ENCODE measurements around the gene PHF12. TPM values are rescaled to one million over a fixed set of nuclear protein-coding genes. Genes with fewer than 3 reads are reported as not detected.

PHF12 gene
- total RNA-seq, 1 donor from 2014 or later: 43.5 TPM

GRCh38 chr17:28992625-28993600 lies 41.6 kb upstream of the PHF12 start:
- no peak overlapping the region for H3K4me3 ChIP-seq (ENCODE audit: low read depth, low read length)
- no peak for DNase-seq (ENCODE audit: low read depth)
- peak; percentile 35 for TF ChIP-seq CTCF (conservative IDR thresholded peaks at IDR 0.05; ENCODE audit: low read depth, low read length)

GRCh38 chr17:28992185-28992584 lies 40.9 kb upstream of the PHF12 start:
- no peak for DNase-seq (ENCODE audit: low read depth)
- H3K4me3 ChIP-seq (ENCODE audit: low read depth, low read length): no peak overlapping the region
- no peak for TF ChIP-seq CTCF (conservative IDR thresholded peaks at IDR 0.05; ENCODE audit: low read depth, low read length)

- DNase-seq (ENCODE audit: low read depth): no peak
- no peak overlapping the region for H3K4me3 ChIP-seq (ENCODE audit: low read depth, low read length)
- no peak for TF ChIP-seq CTCF (conservative IDR thresholded peaks at IDR 0.05; ENCODE audit: low read depth, low read length)
These were observed 40.5 kb upstream of the PHF12 start for GRCh38 chr17:28991779-28992178.

DNA sequence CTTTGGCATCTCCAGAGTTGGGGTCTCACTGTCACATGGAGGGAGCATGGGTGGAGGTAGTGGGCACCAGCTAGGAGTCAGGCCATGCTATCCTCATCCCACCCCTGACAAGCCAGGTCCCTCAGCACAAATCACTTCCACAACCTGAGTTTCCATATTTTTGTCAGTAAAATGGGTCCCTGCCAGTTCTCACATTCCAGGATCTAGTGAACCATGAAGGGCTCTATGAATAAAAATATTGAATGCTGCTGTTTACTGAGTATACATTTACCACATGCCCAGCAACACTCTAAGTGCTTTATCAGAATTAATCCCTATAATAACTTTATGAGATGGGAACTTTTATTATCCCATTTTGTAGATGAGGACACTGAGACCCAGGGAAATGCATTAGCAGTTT lies 37.7 kb upstream of the PHF12 start:
- TF ChIP-seq CTCF (conservative IDR thresholded peaks at IDR 0.05; ENCODE audit: low read depth, low read length): no peak
- DNase-seq (ENCODE audit: low read depth): no peak
- H3K4me3 ChIP-seq (ENCODE audit: low read depth, low read length): no peak overlapping the region

DNA sequence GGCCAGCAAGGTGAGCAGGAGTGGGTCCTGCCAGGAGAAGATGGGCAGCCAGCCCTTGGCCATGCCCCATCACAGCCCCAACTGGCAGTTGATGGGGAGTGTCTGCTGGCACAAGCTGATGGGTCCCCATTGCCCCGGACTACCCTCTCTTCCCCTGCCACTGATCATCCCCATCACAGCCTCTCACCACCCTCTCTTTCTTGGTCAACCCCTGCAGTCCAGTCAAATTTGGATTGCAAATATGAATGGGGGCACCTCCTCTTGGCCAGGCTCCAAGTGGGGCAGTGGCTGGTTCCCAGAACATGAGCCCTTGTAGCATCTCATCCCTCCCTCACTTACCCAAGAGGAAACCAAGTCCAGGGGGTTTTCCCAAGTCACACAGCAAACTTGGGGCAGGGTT lies 37.2 kb upstream of the PHF12 start:
- no peak for TF ChIP-seq CTCF (conservative IDR thresholded peaks at IDR 0.05; ENCODE audit: low read depth, low read length)
- no peak overlapping the region for H3K4me3 ChIP-seq (ENCODE audit: low read depth, low read length)
- no peak for DNase-seq (ENCODE audit: low read depth)

DNA sequence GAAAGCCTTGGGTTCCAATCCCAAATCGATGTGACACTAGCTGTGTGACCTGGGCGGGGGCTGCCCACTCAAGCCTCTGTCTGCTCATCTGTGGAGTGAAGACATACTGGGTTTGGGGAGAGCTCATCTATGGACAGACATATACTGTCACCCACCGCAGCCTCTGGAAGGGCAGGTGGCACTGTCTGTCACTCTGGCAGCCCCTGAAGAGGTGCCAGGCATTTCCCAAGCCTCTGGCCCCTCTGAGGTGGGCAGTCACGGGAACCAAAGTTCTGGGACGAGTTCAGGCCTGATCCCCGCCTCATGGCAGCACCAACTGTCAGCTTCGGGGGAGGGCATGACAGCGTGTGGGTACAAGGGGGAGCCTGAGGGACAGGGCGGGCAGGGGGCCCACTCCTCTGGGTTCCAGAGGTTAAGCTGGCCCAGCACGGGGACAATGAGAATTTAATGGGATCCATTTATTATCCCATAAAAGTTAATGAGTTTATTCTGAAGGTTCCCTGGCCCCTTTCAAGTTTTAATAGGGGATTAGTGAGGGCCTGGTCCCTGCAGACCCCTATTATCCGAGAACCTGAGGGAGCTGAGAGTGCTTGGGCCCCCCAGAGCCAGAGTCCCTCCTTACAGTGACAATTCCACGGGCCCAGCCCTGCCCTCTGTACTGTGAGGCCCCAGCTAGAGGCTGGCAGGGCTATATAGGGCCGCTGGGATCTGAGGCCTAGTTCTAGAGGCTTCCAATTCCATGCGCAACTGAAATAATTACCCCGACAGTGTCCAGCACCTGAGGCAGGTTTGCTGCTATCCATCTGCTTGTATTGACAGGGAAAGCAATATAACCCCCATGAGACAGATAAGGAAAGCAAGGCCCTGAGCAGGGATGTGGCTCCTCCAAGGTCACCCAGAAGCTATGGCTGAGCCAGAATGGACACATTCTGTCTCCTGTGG lies 35.7 kb upstream of the PHF12 start:
- no peak overlapping the region for H3K4me3 ChIP-seq (ENCODE audit: low read depth, low read length)
- no peak for DNase-seq (ENCODE audit: low read depth)
- no peak for TF ChIP-seq CTCF (conservative IDR thresholded peaks at IDR 0.05; ENCODE audit: low read depth, low read length)
